SU-DHL-6 (cell line): ENCODE measurements around the gene ARPC2.

ENCODE experiments used
- EZH2phosphoT487 ChIP-seq: fragments of 200-600 bp; sonication (generic), shearing (Covaris generic); conservative IDR thresholded peaks from 2 replicates; pipeline ENCODE4 v1.6.1; 2018; ENCODE audit warnings: mild to moderate bottlenecking, antibody characterized with exemption, low read length, moderate library complexity, mixed read lengths
- TF ChIP-seq, protein P1 (sequence below): fragments of 200-600 bp; sonication (generic); IDR thresholded peaks from one replicate; pipeline ENCODE4 v1.5.1; 2017; ENCODE audit warnings: antibody characterized with exemption, mild to moderate bottlenecking, low read length, moderate library complexity; ENCODE audit not compliant: insufficient read depth, poor library complexity, severe bottlenecking

DNA sequence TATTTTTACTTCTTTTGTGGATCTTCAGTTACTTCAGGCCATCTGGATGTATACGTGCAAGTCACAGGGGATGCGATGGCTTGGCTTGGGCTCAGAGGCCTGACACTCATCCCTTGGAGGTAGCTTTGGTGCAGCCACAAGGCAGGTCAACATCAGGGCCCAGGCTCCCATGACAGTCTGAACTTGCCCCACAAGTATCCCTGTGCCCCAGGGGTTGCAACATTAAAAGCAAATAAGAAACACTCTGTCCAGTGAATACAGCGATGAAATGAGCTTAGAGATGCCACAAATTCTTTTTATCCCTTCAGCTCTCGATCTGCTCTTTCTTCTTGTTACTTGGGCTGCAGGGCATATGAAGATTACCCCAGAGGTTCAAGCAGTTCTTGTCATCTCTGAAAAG, 37.2 kb upstream of the ARPC2 start:
- TF ChIP-seq, protein P1, sequence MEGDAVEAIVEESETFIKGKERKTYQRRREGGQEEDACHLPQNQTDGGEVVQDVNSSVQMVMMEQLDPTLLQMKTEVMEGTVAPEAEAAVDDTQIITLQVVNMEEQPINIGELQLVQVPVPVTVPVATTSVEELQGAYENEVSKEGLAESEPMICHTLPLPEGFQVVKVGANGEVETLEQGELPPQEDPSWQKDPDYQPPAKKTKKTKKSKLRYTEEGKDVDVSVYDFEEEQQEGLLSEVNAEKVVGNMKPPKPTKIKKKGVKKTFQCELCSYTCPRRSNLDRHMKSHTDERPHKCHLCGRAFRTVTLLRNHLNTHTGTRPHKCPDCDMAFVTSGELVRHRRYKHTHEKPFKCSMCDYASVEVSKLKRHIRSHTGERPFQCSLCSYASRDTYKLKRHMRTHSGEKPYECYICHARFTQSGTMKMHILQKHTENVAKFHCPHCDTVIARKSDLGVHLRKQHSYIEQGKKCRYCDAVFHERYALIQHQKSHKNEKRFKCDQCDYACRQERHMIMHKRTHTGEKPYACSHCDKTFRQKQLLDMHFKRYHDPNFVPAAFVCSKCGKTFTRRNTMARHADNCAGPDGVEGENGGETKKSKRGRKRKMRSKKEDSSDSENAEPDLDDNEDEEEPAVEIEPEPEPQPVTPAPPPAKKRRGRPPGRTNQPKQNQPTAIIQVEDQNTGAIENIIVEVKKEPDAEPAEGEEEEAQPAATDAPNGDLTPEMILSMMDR, result no peak
- TF ChIP-seq EZH2phosphoT487, result no peak
